Measurements from ENCODE around the gene DYDC2. TPM values are rescaled to one million over a fixed set of nuclear protein-coding genes. Genes with fewer than 3 reads are reported as not detected.

DYDC2 gene
- polyA plus RNA-seq, 12 donors: 0.09 to 0.22 (median 0.13) TPM; not detected in 9

DNA sequence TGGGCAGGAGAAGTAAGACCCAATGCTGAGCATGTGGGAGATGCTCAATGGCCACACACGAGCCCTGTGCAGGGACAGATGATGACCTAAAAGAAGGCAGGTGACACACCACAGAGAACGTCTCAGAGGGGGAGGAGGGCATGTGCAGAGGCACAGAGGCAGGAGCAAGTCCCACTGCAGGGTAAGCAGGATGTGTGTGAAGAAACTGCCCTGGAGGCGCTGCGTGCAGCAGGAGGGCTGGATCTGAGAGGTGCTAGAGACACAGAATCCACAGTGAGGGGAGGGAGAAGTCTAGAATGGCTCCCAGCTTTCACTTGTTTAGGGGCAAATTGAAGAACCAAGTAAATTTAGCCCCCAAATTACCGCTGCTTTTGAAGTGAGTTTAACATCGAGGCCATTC, 14.9 kb downstream of the DYDC2 start:
- no peak for DNase-seq

DNA sequence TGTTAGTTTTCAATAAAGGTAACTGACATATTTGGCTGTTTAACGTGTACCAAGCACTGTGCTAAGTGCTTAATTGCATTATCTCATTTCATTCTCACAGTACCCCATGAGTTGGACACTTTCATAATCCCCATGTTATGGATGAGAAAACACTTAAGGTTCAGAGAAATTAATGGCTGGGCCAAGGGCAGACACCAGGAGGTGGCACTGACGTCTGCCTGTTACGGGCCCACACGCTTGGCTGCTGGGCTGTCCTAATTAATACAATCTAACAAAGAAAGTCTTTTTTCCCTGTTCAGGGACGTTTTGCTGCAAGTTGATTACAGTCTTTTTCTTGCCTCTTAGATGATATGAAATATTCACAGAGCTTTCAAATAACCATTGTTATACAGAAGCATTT, 16.1 kb downstream of the DYDC2 start:
- DNase-seq: no peak

DNA sequence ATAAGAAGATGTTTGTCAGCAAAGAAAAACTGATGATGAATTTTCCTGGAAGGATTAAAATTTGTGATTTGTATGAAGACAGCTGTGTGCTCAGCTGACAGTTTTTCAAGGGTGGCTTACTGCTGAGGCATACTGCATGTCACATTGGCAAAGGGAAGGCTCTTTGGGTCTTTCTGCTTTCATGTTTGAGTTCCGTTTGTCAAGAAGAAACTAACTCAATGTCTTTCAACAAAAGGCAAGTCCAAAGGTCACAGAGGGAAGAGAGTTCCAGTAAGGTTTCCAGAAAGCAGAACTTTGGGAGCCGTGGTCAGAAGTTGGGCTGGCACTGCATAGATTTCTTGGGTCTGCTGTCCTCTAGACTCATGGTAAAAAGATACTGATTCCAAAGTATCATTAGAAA, 16.9 kb downstream of the DYDC2 start:
- no peak for DNase-seq

DNA sequence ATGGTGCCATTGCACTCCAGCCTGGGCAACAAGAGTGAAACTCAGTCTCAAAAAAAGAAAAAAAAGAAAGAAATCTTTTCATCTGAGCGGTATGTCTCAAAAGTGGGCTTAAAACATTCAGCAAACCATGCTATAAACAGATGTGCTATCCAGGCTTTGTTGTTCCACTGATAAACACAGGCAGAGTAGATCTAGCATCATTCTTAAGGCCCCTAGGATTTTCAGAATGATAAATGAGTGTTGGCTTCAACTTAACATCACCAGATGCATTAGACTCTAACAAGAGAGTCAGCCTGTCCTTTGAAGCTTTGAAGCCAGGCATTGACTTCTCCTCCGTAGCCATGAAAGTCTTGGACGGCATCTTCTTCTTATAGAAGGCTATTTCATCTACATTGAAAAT, 23.1 kb downstream of the DYDC2 start:
- DNase-seq: no peak

DNA sequence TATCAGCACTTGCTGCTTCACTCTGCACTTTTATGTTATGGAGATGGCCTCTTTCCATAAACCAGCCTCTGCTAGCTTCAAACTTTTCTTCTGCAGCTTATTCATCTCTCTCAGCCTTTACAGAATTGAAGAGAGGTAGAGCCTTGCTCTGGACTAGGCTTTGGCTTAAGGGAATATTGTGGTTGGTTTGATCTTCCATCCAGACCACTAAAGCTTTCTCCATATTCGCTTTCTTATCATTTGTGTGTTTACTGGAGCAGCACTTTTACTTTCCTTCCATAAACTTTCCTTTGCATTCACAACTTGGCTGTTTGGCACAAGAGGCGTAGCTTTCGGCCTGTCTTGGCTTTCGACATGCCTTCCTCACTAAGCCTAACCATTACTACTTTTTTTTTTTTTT, 23.6 kb downstream of the DYDC2 start:
- no peak for DNase-seq

DNA sequence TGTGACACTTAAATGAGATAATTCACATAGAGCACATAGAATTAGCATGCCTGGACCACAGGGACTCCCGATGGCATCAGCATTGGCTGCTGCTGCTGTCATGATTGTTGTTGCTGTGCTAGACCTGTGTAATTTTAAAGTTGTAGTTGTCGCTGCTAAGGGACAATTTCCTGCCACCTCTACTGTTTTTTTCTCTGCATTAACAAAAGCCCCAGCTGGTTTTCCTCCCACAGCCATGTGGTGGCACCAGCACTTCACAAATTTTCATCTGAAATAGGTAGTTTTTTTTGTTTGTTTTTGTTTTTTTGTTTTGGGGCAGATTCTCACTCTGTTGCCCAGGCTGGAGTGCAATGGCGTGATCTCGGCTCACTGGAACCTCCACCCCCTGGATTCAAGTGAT, 26.4 kb downstream of the DYDC2 start:
- DNase-seq: peak; percentile 48

DNA sequence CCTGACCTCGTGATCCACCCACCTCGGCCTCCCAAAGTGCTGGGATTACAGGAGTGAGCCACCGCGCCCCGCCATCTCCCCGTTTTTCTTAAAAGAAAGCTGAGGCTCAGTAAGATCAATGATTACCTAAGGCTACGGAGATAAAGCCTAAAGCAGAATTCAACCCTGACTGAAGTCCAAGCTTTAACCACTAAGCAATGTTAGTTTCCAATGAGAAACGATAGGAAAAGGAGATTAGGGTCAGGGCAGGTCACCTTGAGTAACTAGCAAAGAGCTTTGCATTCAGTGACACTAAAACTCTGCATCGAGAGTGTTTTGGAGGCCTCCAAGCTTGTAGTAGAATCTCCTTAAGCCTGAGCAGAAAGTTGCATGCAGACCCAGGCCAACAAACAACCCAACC, 34.2 kb downstream of the DYDC2 start:
- DNase-seq: no peak

DNA sequence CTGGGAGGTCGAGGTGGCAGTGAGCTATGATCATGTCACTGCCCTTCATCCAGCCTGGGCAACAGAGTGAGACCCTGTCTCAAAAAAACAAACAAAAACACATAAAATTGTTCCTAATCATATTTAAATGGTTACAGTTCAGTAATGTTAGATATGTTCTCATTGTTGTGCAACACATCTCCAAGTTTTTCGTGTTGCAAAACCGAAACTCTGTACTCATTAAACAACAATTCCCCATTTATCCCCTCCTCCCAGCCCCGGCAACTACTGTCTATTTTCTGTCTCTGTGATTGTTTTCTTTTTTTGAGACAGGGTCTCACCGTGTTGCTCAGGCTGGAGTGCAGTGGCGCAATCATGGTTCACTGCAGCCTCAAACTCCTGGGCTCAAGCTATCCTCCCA, 35.7 kb downstream of the DYDC2 start:
- DNase-seq: no peak

DNA sequence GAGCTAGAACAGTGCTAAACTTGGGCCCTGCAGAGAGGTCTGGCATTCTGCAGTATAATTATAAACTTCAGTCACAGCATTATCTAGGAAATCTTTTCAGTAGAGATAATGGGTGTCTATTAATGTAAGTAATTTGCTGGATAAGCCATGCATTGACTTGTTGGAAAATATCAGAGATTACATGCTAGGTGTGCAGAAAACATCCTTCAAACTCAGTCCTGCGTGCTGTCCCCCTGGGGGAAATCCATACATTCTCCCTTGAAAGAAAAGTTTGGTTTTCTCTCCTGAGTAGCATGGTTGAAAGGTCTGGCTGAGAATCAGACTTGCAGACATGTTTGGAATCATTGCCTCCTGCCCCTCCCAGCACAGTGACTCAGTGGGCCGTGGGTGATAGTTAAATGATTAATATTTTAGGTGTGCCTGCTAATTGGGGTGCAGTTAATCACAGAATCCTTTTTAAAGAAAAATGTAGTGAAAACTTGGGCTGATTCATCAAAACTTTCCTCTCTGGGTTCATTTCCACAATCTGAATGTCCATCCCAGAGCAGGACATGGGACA, 37.9 kb downstream of the DYDC2 start:
- DNase-seq: no peak

DNA sequence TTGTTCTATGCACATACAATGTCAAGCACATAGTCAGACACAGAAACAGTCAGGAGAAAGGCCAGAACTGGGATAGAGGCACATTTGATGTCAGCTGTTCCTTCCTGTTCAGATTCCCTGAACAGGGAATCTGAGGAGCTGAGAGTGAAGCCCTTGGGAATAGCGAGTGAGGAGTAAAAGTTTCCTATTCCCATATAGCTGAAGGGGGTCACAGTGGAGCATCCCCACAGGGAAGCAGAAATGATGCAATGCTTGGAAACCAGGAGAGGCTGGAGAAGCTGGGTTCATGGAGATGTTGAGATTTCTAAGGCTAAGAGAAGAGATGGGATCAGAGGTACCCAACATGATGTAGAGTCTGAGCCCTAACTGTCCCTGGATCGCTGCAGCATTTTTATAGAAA, 40.4 kb downstream of the DYDC2 start:
- no peak for DNase-seq

DNA sequence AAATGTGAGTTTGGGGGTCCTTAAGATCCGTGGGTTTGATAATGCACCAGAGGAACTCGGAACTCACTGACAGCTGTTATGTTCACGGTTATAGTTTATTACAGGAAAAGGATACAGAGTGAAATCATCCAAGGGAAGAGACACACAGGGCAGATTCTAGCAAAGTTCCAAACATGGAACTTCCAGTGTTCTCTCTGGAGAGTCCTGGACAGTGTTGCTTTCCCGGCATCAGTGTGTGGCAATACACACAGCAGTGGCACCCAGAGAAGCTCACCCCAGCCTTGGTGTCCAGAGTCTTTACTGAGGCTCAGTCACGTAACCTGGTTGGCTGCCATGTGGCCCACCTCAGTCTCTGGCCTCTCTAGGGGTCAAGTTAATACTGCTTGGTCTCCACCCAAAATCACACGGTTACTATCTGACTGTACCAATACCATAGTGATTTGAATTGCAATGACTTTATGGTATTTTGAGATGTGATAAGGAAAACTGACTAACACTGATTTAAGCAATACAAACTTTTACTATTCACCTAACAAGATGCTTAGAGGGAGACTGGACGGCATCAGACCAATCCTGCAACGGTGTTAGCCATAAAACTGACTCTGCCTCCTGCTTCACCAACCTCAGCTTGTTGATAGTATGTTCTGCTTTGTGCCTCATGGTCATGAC, 43.7 kb downstream of the DYDC2 start:
- no peak for DNase-seq

DNA sequence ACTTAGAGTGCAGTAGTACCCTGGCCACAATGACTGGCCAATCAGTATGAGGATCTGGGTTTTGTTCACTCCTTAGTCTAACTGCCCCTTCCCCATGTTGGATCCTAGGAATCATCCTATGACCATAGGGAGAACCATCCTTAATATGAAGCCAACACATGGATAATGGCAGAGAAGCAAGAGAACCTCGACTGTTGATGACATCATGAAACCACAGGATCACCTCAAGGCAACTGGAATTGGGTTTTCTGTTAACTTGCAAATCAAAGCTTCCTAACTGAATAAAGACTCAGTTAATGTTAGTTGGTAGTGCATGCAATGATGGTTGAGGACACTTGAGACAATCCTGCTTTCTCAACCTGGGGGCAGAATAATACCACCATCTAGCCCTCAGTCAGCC, 48.5 kb downstream of the DYDC2 start:
- DNase-seq: no peak

DNA sequence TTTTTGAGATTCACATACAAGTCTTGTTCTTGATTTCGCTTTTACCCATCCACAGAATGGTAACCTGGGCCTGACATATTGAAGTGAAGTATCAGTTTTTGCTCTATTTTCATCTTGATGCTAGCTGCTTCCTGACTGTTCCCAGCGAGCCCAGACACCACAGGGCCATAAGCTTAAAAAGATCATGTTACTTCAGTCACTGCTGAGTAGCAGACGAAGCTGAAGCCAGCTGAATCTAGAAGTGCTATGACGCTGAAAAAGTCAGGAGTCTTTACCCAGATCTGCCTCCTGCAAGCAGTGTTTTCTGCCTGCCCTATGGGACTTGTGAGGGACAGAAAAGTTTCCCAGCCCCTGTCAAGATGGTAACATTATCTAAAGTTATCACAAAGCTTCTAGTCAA, 49.0 kb downstream of the DYDC2 start:
- no peak for DNase-seq

DNA sequence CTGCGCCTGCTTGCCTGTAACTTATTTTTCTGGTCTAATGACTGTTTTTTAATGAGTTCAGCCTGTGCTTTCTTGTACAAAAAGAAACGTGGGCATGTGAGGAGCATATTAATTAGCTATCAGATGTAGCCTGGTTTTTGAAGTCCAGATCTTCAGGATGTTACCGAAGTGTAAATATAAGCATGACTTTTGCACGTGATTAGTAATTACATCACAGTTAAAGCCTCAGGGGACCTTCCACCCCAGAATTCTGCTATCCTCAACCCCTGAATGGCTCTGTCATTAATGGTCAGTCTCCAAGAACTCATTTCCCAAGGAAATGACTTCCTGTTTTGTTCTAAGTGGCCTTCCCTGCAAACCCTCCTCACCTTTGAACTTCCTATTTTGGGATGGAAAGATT, 49.6 kb downstream of the DYDC2 start:
- no peak for DNase-seq

DNA sequence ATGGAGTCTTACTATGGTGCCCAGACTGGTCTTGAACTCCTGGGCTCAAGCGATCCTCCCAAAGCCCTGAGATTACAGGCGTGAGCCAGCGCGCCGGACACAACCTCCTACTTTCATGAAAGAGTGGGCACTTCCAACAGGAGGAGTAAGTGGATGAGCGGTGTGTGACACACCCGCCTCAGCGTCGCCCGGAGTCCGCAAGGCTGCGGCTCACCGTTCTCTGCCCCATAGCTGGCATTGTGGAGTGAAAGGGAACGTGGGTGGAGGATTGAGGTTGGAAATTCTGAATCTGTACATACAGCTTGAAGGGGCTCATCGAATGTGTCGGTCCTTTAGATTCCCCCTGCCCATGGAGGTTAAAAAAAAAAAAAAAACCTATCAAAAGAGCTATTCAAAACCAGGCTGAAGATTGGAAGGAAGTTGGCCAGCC, 51.2 kb downstream of the DYDC2 start:
- no peak for DNase-seq

DNA sequence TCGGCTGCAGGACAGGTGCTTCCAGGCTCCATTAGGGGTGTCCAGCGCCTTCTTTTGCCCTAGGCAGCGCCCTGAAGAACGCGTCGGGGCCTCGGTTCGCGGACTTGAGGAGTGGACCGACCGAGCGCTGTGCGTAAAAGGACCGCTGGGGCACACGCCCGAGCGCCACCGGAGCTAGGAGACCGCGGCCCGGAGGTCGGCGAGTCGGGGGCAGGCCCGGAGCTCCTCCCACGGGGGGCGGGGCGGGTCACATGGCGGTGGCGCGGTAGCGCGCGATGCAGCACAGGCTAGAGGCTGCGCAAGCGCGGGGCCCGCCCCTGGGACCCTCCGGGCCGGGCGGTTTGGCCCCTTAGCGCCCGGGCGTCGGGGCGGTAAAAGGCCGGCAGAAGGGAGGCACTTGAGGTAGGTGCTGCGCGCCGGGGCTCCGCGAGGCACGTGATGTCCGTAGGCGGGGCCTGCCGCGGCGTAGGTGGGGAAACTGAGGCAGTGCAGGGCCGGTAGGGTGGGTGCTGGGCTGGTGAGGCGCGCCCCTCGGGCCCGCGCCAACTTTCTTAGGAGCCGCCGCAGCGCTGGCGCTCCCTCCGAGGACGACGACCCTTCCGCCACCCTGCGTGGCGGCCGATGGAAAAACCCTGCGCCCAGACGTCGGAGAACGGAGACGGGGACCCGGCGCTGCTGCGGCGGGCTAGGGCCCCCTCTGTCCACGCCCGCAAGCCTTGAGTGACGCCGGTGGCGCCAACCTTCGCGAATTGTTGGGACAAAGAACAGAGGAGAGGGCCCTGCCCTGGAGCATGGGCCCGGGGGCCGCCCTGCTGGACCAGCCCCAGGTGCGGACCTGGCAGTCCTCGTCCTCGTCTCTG, 51.9 kb downstream of the DYDC2 start, which contains the start of gene PRXL2A:
Gene PRXL2A, plus strand, starts transcription at position 310 of the 860 bp plus-strand sequence. CDS start 11,917 bp downstream, outside the sequence.
- peak; percentile 75 for DNase-seq

DNA sequence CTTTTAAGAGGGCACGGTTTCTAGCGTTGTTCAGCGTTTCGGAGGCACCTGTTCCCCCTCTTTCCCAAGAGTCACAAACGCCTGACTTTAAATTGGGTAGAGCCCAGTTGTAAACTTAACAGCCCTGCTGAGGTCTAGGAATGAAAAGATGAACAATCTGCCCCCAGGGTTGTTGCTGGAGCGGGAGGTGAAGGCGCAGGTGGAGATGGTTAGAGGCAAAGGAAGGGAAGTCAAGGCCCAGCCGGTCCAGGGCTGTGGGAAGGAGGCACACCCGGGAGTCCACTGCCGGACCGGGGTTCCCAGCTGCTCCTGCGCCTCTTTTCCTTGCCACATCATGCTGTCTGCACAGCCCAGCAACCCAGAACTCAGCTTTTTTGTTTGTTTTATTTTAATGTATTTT, 52.5 kb downstream of the DYDC2 start:
- DNase-seq: no peak

DNA sequence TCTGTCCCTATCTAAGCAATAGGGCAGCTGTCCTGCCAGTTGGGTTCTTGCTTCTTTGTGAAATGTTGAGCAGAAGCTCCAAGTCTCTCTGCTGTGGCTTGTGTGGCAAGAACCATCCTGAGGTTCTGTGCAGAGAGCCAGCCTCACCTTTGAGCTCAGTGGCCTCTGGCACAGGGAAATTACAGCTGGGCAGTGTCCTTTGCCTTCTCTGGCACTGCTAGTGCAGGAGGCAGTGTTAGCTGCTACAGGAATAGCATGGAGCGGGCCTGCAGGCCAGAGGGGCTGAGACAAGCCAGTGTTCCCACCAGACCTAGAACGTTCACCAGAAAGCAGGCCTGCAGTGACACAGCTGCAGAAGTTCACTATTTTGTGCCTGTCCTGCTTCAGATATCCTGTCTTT, 53.5 kb downstream of the DYDC2 start:
- DNase-seq: no peak

DNA sequence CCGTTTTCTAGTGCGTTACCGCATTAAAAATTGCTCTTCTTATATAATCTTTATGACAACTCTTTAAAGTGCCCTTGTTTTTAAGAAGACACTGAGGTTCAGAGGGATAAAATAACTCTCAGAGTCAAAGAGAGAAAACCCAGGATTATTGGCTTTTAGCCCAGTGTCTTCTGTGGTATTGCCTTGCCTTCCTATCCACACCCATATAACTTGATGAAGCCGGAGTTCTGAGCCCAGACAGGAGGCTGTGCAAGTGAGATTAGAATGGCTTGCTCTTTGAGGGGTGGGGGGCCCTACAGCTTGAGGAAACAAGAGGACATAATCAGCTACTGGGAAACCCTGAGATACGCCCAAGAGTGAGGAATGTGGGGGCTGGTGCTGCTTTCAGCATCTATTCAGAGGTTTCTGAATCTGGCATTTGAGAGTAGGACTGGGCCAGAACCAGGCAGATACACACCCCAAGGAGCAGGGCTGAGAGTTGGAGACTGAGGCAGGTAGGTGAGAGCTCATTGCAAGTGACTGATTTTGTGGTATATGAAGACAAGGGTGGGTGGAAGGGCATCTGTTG, 54.1 kb downstream of the DYDC2 start:
- no peak for DNase-seq

DNA sequence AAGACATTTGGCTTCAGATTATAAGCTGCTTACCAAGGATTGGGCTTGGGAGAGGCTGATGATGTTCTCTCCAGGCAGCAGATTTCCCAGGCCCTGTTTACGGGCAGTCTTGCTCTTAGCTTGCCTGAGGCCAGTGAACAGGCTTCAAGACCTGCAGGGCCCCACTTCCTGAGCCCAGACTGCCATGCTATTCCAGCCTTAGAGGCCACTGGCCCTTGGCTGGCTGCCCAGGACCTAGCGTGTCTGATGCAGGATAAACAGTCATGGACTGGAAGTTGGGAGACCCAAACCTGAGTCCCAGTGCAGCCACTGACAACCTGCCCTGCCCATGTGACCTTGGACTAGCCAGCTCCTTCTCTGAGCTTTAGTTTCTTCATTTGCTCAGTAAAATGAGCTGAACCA, 54.7 kb downstream of the DYDC2 start:
- no peak for DNase-seq

DNA sequence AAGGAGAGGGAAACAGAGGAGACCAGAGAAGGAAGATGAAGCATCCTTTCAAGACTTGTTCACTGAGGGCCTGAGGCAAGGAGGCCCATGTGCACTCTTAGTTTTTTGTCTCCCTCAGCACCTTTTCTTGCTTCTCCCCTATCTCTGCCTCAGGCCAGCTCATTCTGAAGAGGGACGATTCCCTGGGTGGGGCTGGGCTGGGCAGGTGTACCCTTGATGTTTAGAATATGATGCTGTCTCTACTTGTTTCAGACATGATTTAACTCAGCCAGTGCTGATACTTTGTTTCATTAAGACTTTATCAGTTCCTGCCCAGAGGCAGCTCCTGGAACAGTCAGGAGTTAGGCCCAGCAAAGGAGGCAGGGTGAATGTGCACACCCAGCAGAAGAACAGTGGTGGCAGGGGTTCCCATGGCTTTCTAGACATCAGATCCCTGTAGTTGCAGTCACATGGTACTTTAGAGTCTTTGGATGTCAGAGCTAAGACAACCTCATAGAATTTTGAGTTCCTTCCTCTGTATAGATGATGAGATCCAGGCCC, 55.2 kb downstream of the DYDC2 start:
- no peak for DNase-seq

DNA sequence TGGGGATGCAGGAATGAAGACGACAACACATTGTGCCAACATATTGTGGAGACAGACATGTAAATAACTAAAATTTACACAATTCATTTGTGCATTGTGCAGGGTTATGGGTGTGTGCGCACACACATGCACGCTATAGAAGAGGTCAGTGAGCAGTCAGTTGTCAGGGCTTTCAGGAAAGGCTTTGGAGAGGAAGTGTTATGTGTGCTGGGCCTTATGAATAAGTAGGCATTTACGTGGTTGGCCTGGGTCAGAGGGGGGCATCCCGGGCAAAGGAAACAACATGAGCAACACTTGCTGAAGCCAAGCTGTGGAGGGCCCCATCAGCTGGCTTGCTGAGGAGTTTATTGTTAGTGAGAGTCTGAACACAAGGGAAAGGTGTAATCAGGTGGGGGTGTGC, 55.9 kb downstream of the DYDC2 start:
- no peak for DNase-seq

Measured in muscle of arm (tissue), 12 donors.